Natural killer cell (primary cell): Measurements from ENCODE around the gene BBOX1. TPM values are rescaled to one million over a fixed set of nuclear protein-coding genes. Genes with fewer than 3 reads are reported as not detected.
"Not testable (repeated sequence)": the region's sequence is repeated elsewhere in the genome, so short reads cannot be mapped to it uniquely, and the experiment has no call there.

Source experiments
- ATAC-seq, 3 donors: fragments of 150-1000 bp in 2 of 3; fragments of 200-7000 bp in 1 of 3; cut with Tn5 transposase; 1 replicate in 1 of 3; 2 replicates in 2 of 3; pipeline ENCODE4 v1.10.0; 2021; ENCODE audit warnings: mild to moderate bottlenecking in 2 of 3, moderate library complexity in 2 of 3
- DNase-seq, 2 donors: peaks; one replicate each; pipeline versions ENCODE4 v3.0.0 to v3.0.0-alpha.2; 2013 to 2021; ENCODE audit warnings: mixed read lengths in 1 of 2
- H3K27ac ChIP-seq: one replicate; pipeline ENCODE4 v1.5.1; 2013; ENCODE audit warnings: mild to moderate bottlenecking, low read length
- H3K27me3 ChIP-seq: one replicate; pipeline ENCODE4 v1.6.1; 2013; ENCODE audit warnings: low read length; ENCODE audit not compliant: control insufficient read depth, insufficient read depth
- H3K36me3 ChIP-seq: one replicate; pipeline ENCODE4 v1.6.1; 2013; ENCODE audit warnings: low read length; ENCODE audit not compliant: control insufficient read depth, insufficient read depth
- H3K4me1 ChIP-seq: one replicate; pipeline ENCODE4 v1.6.1; 2013; ENCODE audit warnings: low read length; ENCODE audit not compliant: control insufficient read depth, insufficient read depth
- H3K4me3 ChIP-seq: one replicate; pipeline ENCODE4 v1.5.1; 2013; ENCODE audit warnings: low read length
- H3K9me3 ChIP-seq: one replicate; pipeline ENCODE4 v1.6.1; 2013; ENCODE audit warnings: low read length; ENCODE audit not compliant: control insufficient read depth, insufficient read depth
- H3K27ac Mint-ChIP-seq, 2 donors: one replicate each; pipeline ENCODE4 v1.8.0; 2022; ENCODE audit warnings: mild to moderate bottlenecking in 2 of 2, mixed read lengths in 2 of 2, moderate library complexity in 1 of 2
- H3K27me3 Mint-ChIP-seq, 2 donors: one replicate each; pipeline ENCODE4 v1.8.0; 2022; ENCODE audit warnings: low read depth in 2 of 2, mixed read lengths in 2 of 2
- H3K36me3 Mint-ChIP-seq: one replicate; pipeline ENCODE4 v1.8.0; 2022; ENCODE audit warnings: mixed read lengths
- H3K4me1 Mint-ChIP-seq, 2 donors: one replicate each; pipeline ENCODE4 v1.8.0; 2022; ENCODE audit warnings: mixed read lengths in 2 of 2
- H3K4me3 Mint-ChIP-seq: one replicate; pipeline ENCODE4 v1.8.0; 2022; ENCODE audit warnings: mild to moderate bottlenecking, moderate library complexity, mixed read lengths
- H3K9me3 Mint-ChIP-seq, 2 donors: one replicate each; pipeline ENCODE4 v1.8.0; 2022; ENCODE audit warnings: mixed read lengths in 2 of 2
- WGBS: methylation state at CpG from one replicate; pipeline ENCODE4 v1.1.7; 2013; ENCODE audit warnings: missing lambda C conversion rate; ENCODE audit not compliant: insufficient coverage; 5-methylcytosine and 5-hydroxymethylcytosine counted together
- intact Hi-C: fragments of 100-400 bp; cut with micrococcal nuclease; formaldehyde crosslinking; loops from one replicate; pipeline ENCODE4 v1.14.2; 2022
- total RNA-seq, 4 donors: library from RNA; stranded (reverse); fragments of 120-200 nt in 1 of 4; gene quantifications; one replicate each; pipeline versions ENCODE4 v1.2.3 to v1.2.4, GENCODE V29; 2013 to 2022
- TF ChIP-seq, protein P1 (sequence below): fragments of 200-600 bp; IDR thresholded peaks from one replicate; pipeline ENCODE4 v1.8.0; 2022; ENCODE audit warnings: antibody characterized with exemption

The BBOX1 gene
- total RNA-seq, 3 donors from 2014 or later (not counting 1 experiment from before 2014, with no cell fraction given): not detected

DNA sequence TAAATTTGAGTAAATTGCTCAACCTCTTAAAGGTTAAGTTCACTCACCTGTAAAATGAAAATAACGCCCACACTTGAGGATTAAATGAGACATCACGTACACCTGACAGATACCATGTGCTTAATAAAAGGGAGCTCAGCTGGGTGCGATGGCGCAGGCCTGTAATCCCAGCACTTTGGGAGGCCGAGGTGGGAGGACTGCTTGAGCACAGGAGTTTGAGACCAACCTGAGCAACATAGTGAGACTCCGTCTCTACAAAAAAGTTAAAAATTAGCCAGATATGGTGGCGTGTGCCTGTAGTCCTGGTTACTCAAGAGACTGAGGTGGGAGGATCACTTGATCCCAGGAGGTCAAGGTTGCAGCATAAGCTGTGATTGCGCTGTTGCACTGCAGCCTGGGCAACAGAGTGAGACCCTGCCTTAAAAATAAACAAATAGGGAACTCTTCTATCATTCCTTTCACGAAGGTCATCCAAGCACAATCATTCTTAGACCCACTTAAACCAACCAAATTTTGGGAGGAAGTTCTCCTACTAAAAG, 134.1 kb downstream of the BBOX1 start:
- no peaks in the 10 kb centered on the region for H3K27me3 ChIP-seq
- no peak for ATAC-seq
- Mint-ChIP-seq H3K27me3 (no peaks in the 10 kb centered on the region), H3K27ac (no peak overlapping the region), H3K36me3 (no peaks in the 10 kb centered on the region), H3K4me3 (no peak overlapping the region), H3K9me3 (peaks cover 0 to 5% of the 10 kb centered on the region in 2 donors), H3K4me1 (no peaks in the 10 kb centered on the region)
- TF ChIP-seq, protein P1, sequence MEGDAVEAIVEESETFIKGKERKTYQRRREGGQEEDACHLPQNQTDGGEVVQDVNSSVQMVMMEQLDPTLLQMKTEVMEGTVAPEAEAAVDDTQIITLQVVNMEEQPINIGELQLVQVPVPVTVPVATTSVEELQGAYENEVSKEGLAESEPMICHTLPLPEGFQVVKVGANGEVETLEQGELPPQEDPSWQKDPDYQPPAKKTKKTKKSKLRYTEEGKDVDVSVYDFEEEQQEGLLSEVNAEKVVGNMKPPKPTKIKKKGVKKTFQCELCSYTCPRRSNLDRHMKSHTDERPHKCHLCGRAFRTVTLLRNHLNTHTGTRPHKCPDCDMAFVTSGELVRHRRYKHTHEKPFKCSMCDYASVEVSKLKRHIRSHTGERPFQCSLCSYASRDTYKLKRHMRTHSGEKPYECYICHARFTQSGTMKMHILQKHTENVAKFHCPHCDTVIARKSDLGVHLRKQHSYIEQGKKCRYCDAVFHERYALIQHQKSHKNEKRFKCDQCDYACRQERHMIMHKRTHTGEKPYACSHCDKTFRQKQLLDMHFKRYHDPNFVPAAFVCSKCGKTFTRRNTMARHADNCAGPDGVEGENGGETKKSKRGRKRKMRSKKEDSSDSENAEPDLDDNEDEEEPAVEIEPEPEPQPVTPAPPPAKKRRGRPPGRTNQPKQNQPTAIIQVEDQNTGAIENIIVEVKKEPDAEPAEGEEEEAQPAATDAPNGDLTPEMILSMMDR: no peak
- no peak overlapping the region for H3K4me3 ChIP-seq
- no peak for DNase-seq
- intact Hi-C loops: no loop called here
- no peaks in the 10 kb centered on the region for H3K9me3 ChIP-seq
- no peaks in the 10 kb centered on the region for H3K36me3 ChIP-seq
- H3K27ac ChIP-seq: no peak overlapping the region
- no peaks in the 10 kb centered on the region for H3K4me1 ChIP-seq
- 87% methylated on average over 9 of the region's 9 CpGs for WGBS

DNA sequence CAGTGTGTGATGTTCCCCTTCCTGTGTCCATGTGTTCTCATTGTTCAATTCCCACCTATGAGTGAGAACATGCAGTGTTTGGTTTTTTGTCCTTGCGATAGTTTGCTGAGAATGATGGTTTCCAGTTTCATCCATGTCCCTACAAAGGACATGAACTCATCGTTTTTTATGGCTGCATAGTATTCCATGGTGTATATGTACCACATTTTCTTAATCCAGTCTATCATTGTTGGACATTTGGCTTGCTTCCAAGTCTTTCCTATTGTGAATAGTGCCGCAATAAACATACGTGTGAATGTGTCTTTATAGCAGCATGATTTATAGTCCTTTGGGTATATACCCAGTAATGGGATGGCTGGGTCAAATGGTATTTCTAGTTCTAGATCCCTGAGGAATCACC, 134.9 kb downstream of the BBOX1 start:
- H3K4me3 ChIP-seq, H3K9me3 Mint-ChIP-seq, H3K36me3 ChIP-seq: not testable (repeated sequence)

More for the DNA sequence above, 134.9 kb downstream of the BBOX1 start:
- H3K27me3 ChIP-seq, H3K27me3 Mint-ChIP-seq, H3K4me1 ChIP-seq, intact Hi-C loops, H3K9me3 ChIP-seq, ATAC-seq, H3K27ac Mint-ChIP-seq, DNase-seq, H3K36me3 Mint-ChIP-seq, H3K4me1 Mint-ChIP-seq, H3K4me3 Mint-ChIP-seq, H3K27ac ChIP-seq: not testable (repeated sequence)
- WGBS: 100% methylated on average over 2 of the region's 4 CpGs

Other genes starting within 250 kb of the BBOX1 start
- gene FIBIN, start 46.7 kb upstream of the BBOX1 start, total RNA-seq: not detected